Loucy (cell line): ENCODE results near the gene CLSTN1.

ENCODE experiments used
- H2AFZ ChIP-seq: fragments of 200-600 bp; sonication (generic); 2 replicates; pipeline ENCODE4 v1.6.0; 2016; ENCODE audit warnings: antibody characterized with exemption, mild to moderate bottlenecking, low read length, moderate library complexity
- H3F3A ChIP-seq: fragments of 200-600 bp; 2 replicates; pipeline ENCODE4 v1.6.0; 2016; ENCODE audit warnings: antibody characterized with exemption, low read depth, mild to moderate bottlenecking
- H3K27me3 ChIP-seq: fragments of 200-600 bp; sonication (generic); 2 replicates; pipeline ENCODE4 v1.6.1; 2014; ENCODE audit warnings: low read length, mild to moderate bottlenecking; ENCODE audit not compliant: insufficient read depth, poor library complexity, severe bottlenecking
- H3K36me3 ChIP-seq: fragments of 200-600 bp; sonication (generic); 2 replicates; pipeline ENCODE4 v1.6.1; 2016; ENCODE audit warnings: low read length; ENCODE audit not compliant: insufficient read depth
- H3K4me1 ChIP-seq: fragments of 200-600 bp; sonication (generic); 2 replicates; pipeline ENCODE4 v1.5.1; 2014; ENCODE audit warnings: low read length, mild to moderate bottlenecking; ENCODE audit not compliant: insufficient read depth, poor library complexity, severe bottlenecking
- H3K4me2 ChIP-seq: fragments of 200-600 bp; sonication (generic); 2 replicates; pipeline ENCODE4 v1.6.0; 2014; ENCODE audit warnings: antibody characterized with exemption, low read length, low read depth, mild to moderate bottlenecking; ENCODE audit not compliant: poor library complexity, severe bottlenecking
- H3K4me3 ChIP-seq: fragments of 200-600 bp; sonication (generic); 2 replicates; pipeline ENCODE4 v1.5.1; 2014; ENCODE audit warnings: low read length, mild to moderate bottlenecking, mixed read lengths; ENCODE audit not compliant: poor library complexity, severe bottlenecking
- H3K79me2 ChIP-seq: fragments of 200-600 bp; sonication (generic); 2 replicates; pipeline ENCODE4 v1.6.1; 2014; ENCODE audit warnings: low read length; ENCODE audit not compliant: insufficient read depth
- H3K9ac ChIP-seq: fragments of 200-600 bp; sonication (generic); 2 replicates; pipeline ENCODE4 v1.6.0; 2014; ENCODE audit warnings: mild to moderate bottlenecking, low read depth, low read length, moderate library complexity; ENCODE audit not compliant: poor library complexity, severe bottlenecking
- H3K9me2 ChIP-seq: fragments of 200-600 bp; sonication (generic); replicated peaks from 2 replicates; pipeline ENCODE4 v1.6.1; 2016; ENCODE audit warnings: low read depth, low read length, mixed read lengths
- H3K9me3 ChIP-seq: fragments of 200-600 bp; sonication (generic); 2 replicates; pipeline ENCODE4 v1.6.1; 2014; ENCODE audit warnings: mild to moderate bottlenecking, antibody characterized with exemption, low read length, low read depth; ENCODE audit not compliant: insufficient read depth
- H4K20me1 ChIP-seq: fragments of 200-600 bp; sonication (generic); 2 replicates; pipeline ENCODE4 v1.6.0; 2014; ENCODE audit warnings: antibody characterized with exemption, low read length, mild to moderate bottlenecking; ENCODE audit not compliant: insufficient read depth, poor library complexity, severe bottlenecking
- EZH2phosphoT487 ChIP-seq: fragments of 200-600 bp; IDR thresholded peaks from 2 replicates; pipeline ENCODE4 v1.6.1; 2018; ENCODE audit warnings: antibody characterized with exemption, mild to moderate bottlenecking, moderate library complexity, borderline replicate concordance
- TF ChIP-seq, protein P1 (sequence below): fragments of 200-600 bp; sonication (generic); conservative IDR thresholded peaks from 2 replicates; pipeline ENCODE4 v1.5.1; 2014; ENCODE audit warnings: mild to moderate bottlenecking, antibody characterized with exemption, low read length

Gene CLSTN1

DNA sequence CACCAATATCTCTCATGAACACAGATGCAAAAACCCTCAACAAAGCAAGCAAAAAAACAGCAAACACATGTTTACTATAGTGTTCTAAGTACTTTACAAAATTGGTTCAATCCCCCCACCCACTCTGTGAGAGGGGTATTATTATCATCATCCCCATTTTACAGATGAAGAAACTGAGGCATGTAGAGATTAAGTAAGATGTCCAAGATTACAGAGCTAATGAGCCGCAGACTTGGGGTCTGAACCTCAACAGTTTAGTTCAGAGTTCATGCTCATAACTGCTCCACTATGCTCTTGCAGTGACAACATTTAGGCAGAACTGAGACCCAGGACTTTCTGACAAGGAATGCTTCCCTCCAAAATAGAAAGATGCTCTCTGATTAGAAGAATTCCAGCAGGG lies 21.9 kb downstream of the CLSTN1 start:
- Histone ChIP-seq H4K20me1 (peaks cover 34% of the 10 kb centered on the region), H3K79me2 (peaks cover 76% of the 10 kb centered on the region), H3K4me2 (no peak overlapping the region), H2AFZ (no peak overlapping the region), H3F3A (no peaks in the 10 kb centered on the region), H3K9me3 (no peaks in the 10 kb centered on the region), H3K27me3 (no peaks in the 10 kb centered on the region), H3K36me3 (no peaks in the 10 kb centered on the region), H3K9ac (no peak overlapping the region), H3K4me1 (peaks cover 10% of the 10 kb centered on the region), H3K4me3 (no peak overlapping the region), H3K9me2 (no peaks in the 10 kb centered on the region)
- no peak for TF ChIP-seq EZH2phosphoT487
- TF ChIP-seq, protein P1, sequence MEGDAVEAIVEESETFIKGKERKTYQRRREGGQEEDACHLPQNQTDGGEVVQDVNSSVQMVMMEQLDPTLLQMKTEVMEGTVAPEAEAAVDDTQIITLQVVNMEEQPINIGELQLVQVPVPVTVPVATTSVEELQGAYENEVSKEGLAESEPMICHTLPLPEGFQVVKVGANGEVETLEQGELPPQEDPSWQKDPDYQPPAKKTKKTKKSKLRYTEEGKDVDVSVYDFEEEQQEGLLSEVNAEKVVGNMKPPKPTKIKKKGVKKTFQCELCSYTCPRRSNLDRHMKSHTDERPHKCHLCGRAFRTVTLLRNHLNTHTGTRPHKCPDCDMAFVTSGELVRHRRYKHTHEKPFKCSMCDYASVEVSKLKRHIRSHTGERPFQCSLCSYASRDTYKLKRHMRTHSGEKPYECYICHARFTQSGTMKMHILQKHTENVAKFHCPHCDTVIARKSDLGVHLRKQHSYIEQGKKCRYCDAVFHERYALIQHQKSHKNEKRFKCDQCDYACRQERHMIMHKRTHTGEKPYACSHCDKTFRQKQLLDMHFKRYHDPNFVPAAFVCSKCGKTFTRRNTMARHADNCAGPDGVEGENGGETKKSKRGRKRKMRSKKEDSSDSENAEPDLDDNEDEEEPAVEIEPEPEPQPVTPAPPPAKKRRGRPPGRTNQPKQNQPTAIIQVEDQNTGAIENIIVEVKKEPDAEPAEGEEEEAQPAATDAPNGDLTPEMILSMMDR: no peak

DNA sequence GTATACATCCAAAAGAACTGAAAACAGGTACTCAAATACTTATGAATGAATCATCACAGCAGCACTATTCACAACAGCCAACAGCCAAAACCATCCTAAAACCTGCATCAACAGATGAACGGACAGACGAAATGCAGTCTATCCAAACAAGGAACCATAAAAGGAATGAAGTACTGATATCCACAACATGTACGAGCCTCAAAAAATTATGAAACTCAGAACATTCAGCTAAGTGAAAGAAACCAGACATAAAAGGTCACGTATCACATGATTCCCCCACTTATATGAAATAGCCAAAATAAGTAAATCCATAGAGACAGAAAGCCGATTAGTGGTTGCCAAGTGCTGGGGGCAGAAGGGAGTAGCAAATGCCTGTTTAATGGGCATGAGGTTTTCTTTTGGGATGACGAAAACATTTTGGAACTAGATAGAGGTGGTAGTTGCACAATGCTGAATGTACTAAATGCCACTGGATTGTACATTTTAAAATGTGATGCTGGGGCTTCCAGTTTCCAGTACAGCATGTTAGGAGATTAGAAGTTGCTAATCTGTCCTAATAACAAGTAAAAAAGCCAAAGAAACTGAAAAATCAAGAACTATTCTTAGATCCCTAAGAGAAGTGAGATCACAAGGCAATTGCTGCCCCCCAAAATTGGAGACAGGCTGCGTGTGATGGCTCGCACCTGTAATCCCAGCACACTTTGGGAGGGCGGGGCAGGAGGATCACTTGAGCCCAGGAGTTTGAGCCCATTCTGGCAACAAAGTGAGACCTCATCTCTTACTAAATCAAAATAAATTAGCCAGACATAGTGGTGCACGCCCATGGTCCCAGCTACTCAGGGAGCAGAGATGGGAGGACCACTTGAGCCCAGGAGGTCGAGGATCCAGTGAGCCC lies 25.3 kb downstream of the CLSTN1 start:
- no peaks in the 10 kb centered on the region for H3F3A ChIP-seq
- H3K9ac ChIP-seq: no peak overlapping the region
- H3K4me3 ChIP-seq: no peak overlapping the region
- H3K4me2 ChIP-seq: no peak overlapping the region
- no peaks in the 10 kb centered on the region for H3K9me3 ChIP-seq
- no peaks in the 10 kb centered on the region for H3K36me3 ChIP-seq
- no peaks in the 10 kb centered on the region for H3K27me3 ChIP-seq
- H3K4me1 ChIP-seq: peaks cover 5% of the 10 kb centered on the region
- peaks cover 40% of the 10 kb centered on the region for H4K20me1 ChIP-seq
- peaks cover 82% of the 10 kb centered on the region for H3K79me2 ChIP-seq
- TF ChIP-seq, protein P1: no peak
- TF ChIP-seq EZH2phosphoT487: no peak
- no peak overlapping the region for H2AFZ ChIP-seq
- H3K9me2 ChIP-seq: no peaks in the 10 kb centered on the region

DNA sequence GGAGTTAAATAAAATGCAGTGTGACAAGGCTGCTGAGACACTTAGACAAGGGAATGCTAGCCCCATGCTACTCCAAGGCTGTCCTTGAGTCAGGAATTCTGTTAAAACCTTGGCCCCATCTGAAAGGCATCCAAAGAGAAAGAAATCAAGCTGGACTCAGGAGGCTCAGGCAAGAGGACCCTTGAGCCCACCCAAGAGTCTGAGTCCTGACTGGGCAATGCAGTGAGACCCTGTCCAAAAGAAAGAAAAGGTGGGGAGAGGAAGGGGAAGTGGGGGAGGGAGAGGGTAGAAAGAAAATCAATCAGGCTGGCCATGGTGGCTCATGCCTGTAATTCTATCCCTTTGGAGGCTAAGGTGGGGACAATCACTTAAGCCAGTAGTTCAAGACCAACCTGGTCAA lies 26.7 kb downstream of the CLSTN1 start:
- Histone ChIP-seq H4K20me1 (peaks cover 33% of the 10 kb centered on the region), H3K9me2 (no peaks in the 10 kb centered on the region), H3K4me1 (peaks cover 5% of the 10 kb centered on the region), H3K9ac (no peak overlapping the region), H3K4me3 (no peak overlapping the region), H3K36me3 (no peaks in the 10 kb centered on the region), H3F3A (no peaks in the 10 kb centered on the region), H3K4me2 (no peak overlapping the region), H3K27me3 (no peaks in the 10 kb centered on the region), H2AFZ (no peak overlapping the region), H3K9me3 (no peaks in the 10 kb centered on the region), H3K79me2 (peaks cover 82% of the 10 kb centered on the region)
- TF ChIP-seq, protein P1: no peak
- no peak for TF ChIP-seq EZH2phosphoT487
